HG02943 (cell line): Measurements from ENCODE around the gene LIME1.

ENCODE experiments used
- ATAC-seq: cut with Tn5 transposase; IDR thresholded peaks from one replicate; pipeline ENCODE4 v1.9.1; 2021; ENCODE audit warnings: mild to moderate bottlenecking, low read depth, moderate library complexity; ENCODE audit not compliant: unreplicated experiment

LIME1 gene

GRCh38 chr20:63787749-63788148, 51.3 kb downstream of the LIME1 start:
- no peak for ATAC-seq
